Regular cardiac myocyte (primary cell): ENCODE measurements around the gene GALNT7. TPM values are rescaled to one million over a fixed set of nuclear protein-coding genes. Genes with fewer than 3 reads are reported as not detected.

ENCODE experiments used
- total RNA-seq: library from RNA; depleted of rRNA; stranded (reverse); fragments of >200 nt; gene quantifications from 2 replicates; pipeline ENCODE4 v1.2.3, GENCODE V29; 2014

Gene GALNT7
- total RNA-seq: 34.9 and 42.6 TPM in 2 replicates

GRCh38 chr4:173168396-173169177 lies at the start of gene GALNT7:
GALNT7 (plus strand) TSS chr4:173168811; CDS start chr4:173168836, 25 bp downstream.

GRCh38 chr4:173334085-173334890 lies 165.7 kb downstream of the GALNT7 start, which contains the start of gene HMGB2:
HMGB2 (minus strand) TSS chr4:173334358; CDS start chr4:173333649, 709 bp downstream.

GRCh38 chr4:173370477-173371291 lies 202.1 kb downstream of the GALNT7 start, which contains the start of gene SAP30:
SAP30 (plus strand) TSS chr4:173370954; CDS start chr4:173371183, 229 bp downstream.

Other genes starting within 250 kb of the GALNT7 start
- gene HMGB2, start 165.5 kb downstream of the GALNT7 start, total RNA-seq: 37.2 and 166 TPM in 2 replicates
- 32.0 and 43.1 TPM in 2 replicates for gene SAP30, start 202.1 kb downstream of the GALNT7 start, total RNA-seq
- gene SCRG1, start 230.3 kb downstream of the GALNT7 start, total RNA-seq: 0.19 and 0.56 TPM in 2 replicates